Sigmoid colon (tissue), 7 donors: ENCODE results near the gene RAB27B. TPM values are rescaled to one million over a fixed set of nuclear protein-coding genes. Genes with fewer than 3 reads are reported as not detected.

Experiments
- DNase-seq: peaks from one replicate; pipeline ENCODE4 v3.0.0-alpha.2; 2019
- H3K27ac ChIP-seq, 4 donors: fragments of 200-600 bp; sonication (generic); one replicate each; pipeline ENCODE4 v1.5.1; 2016 to 2019; ENCODE audit warnings: mild to moderate bottlenecking in 1 of 4
- H3K27me3 ChIP-seq, 3 donors: fragments of 200-600 bp; sonication (generic); one replicate each; pipeline ENCODE4 v1.5.1; 2019; ENCODE audit warnings: mild to moderate bottlenecking in 1 of 3
- H3K36me3 ChIP-seq, 4 donors: fragments of 200-600 bp; sonication (generic); one replicate each; pipeline ENCODE4 v1.5.1; 2016 to 2019
- H3K4me1 ChIP-seq, 4 donors: fragments of 200-600 bp; sonication (generic); one replicate each; pipeline ENCODE4 v1.5.1; 2017 to 2019
- H3K4me3 ChIP-seq, 4 donors: fragments of 200-600 bp; sonication (generic); one replicate each; pipeline ENCODE4 v1.5.1; 2017 to 2019; ENCODE audit warnings: mild to moderate bottlenecking in 2 of 4, moderate library complexity in 1 of 4
- H3K9me3 ChIP-seq, 4 donors: fragments of 200-600 bp in 3 of 4; sonication (generic) in 3 of 4; one replicate each; pipeline versions ENCODE4 v1.5.1 to v1.6.1; 2013 to 2019
- CTCF ChIP-seq, 4 experiments: fragments of 450-650 bp in 3 of 4; fragments of 200-600 bp in 1 of 4; IDR thresholded peaks; one replicate each; pipeline ENCODE4 v1.5.1; 2016 to 2019; ENCODE audit warnings: antibody characterized with exemption in 4 of 4, mild to moderate bottlenecking in 3 of 4, moderate library complexity in 2 of 4
- EP300 ChIP-seq, 4 donors: sonication (generic); formaldehyde crosslinking; IDR thresholded peaks; one replicate each; pipeline ENCODE4 v1.6.1; 2017; ENCODE audit warnings: antibody characterized with exemption in 4 of 4
- POLR2A ChIP-seq, 2 donors: fragments of 450-650 bp; IDR thresholded peaks; one replicate each; pipeline ENCODE4 v1.6.1; 2016; ENCODE audit warnings: antibody characterized with exemption in 2 of 2, mild to moderate bottlenecking in 2 of 2, moderate library complexity in 2 of 2
- POLR2AphosphoS5 ChIP-seq, 4 donors: sonication (generic); formaldehyde crosslinking; IDR thresholded peaks; one replicate each; pipeline ENCODE4 v1.6.1; 2017; ENCODE audit warnings: antibody characterized with exemption in 4 of 4
- WGBS, 2 donors: extraction: QIAGEN DNeasy Blood & Tissue Kit; methylation state at CpG; one replicate each; pipeline ENCODE4 v1.1.7; 2013; 5-methylcytosine and 5-hydroxymethylcytosine counted together
- intact Hi-C: fragments of 100-400 bp; cut with DNase I; formaldehyde crosslinking; loops from one replicate; pipeline ENCODE4 v1.15.1; 2023
- polyA plus RNA-seq, 3 donors: library from polyadenylated mRNA; stranded (reverse); fragments of 200-250 nt; gene quantifications; one replicate each; pipeline ENCODE4 v1.2.3, GENCODE V29; 2013
- total RNA-seq, 4 donors: library from RNA; depleted of rRNA; stranded (reverse); fragments of >200 nt; gene quantifications; one replicate each; pipeline ENCODE4 v1.1.0, GENCODE V29; 2016
- donor health status: healthy with polysubstance abuse.
- donor health status: Bipolar disorder and iron deficiency.
- donor health status: healthy.

The RAB27B gene
- total and polyA plus RNA-seq, 7 donors: 0.27 to 6.0 (median 1.4) TPM

DNA sequence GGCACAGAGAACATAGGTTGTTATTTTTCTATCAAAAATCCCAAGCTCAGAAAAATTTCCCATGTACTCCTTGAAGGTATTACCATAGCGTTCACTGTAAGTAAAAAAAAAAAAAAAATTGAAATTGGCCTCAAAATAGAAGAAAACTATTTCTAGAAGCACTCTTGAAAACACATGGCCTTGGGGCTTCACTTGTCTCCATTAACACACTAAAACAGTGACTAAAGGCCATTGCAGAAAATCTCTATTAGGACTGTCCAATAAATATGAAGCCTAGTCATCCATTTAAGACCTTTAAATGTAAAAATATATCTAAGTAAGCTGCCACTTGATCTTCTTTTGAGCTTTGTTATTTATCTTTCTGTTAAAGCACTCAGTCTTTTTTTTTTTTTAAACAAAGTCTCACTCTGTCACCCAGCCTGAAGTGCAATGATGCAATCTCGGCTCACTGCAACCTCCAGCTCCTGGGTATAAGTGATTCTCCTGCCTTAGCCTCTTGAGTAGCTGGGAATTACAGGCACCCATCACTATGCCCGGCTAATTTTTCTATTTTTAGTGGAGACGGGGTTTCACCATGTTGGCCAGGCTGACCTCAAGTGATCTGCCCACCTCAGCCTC, 95.2 kb downstream of the RAB27B start:
- DNase-seq: no peak
- no peaks in the 10 kb centered on the region for H3K36me3 ChIP-seq
- H3K27ac ChIP-seq: no peak overlapping the region
- H3K4me1 ChIP-seq: no peaks in the 10 kb centered on the region
- no peak overlapping the region for H3K4me3 ChIP-seq
- no peaks in the 10 kb centered on the region for H3K9me3 ChIP-seq
- WGBS, 2 donors: 89 to 95% methylated on average over 4 of the region's 4 CpGs
- no peaks in the 10 kb centered on the region for H3K27me3 ChIP-seq
- TF ChIP-seq POLR2AphosphoS5 (IDR thresholded peaks at IDR 0.05) (no peak), CTCF (IDR thresholded peaks at IDR 0.05) (no peak), POLR2A (IDR thresholded peaks at IDR 0.05) (no peak), EP300 (IDR thresholded peaks at IDR 0.05) (no peak)
- intact Hi-C loops: no loop called here

DNA sequence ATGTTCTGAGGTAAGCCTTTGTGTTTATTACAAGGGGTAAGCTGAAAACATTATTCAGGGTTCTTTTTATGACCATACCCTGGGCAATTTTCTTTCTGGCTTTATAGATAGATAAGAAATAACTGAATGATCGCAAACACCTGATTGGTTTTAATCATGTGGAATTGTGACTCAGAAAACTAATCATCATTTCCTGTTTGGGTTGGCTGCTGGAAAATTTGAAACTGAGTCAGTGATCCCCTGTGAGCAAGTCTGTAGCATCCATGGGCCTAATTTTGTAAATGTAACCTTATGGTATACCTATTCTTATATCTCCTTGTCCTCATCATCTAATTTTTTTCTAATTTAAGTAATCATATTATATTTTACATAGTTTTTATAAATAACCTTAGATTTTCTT, 96.7 kb downstream of the RAB27B start:
- no peak overlapping the region for H3K27ac ChIP-seq
- H3K27me3 ChIP-seq: no peaks in the 10 kb centered on the region
- DNase-seq: no peak
- H3K36me3 ChIP-seq: no peaks in the 10 kb centered on the region
- WGBS, 2 donors: 89 to 91% methylated on average over 1 of the region's 1 CpG
- H3K9me3 ChIP-seq: no peaks in the 10 kb centered on the region
- TF ChIP-seq EP300 (IDR thresholded peaks at IDR 0.05): no peak
- no peak for TF ChIP-seq POLR2AphosphoS5 (IDR thresholded peaks at IDR 0.05)
- TF ChIP-seq CTCF (IDR thresholded peaks at IDR 0.05): no peak
- no peak for TF ChIP-seq POLR2A (IDR thresholded peaks at IDR 0.05)
- no peaks in the 10 kb centered on the region for H3K4me1 ChIP-seq
- intact Hi-C loops: no loop called here
- H3K4me3 ChIP-seq: no peak overlapping the region

DNA sequence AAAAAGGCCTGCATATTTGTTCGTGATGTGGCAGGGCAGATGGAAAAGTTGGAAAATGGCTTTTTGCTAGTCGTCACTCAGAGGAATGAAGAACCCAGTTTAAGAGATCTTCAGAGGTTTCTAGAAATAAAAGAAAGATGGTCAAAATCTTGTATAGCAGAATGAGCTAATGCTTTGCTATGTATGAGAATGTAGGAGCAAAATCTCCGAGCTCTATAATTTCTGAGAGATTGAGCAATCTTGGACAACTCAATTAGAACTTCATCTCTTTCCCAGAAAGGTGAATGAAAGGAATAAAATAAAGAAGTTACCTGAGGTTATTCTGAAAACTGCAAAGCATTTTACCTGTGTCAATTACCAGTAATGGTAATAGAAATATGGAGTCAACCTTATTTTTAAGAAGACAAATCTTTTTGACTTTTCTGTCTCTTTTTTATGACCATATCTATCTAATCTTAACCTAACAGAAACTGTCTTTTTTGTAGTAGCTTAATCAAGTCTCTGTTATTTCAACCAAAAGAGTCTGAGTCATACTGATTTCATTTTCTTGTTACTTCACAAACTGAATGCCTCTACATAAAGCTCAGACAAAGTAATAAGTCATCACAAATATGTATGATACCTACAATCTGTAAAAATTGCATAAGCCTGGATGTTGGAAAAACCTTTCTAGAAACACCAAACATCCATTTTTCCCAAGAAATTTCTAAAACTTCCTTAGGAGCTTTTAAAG, 98.5 kb downstream of the RAB27B start:
- WGBS, 2 donors: 96 to 97% methylated on average over 3 of the region's 3 CpGs
- H3K4me3 ChIP-seq: no peak overlapping the region
- no peak for DNase-seq
- no peak overlapping the region for H3K27ac ChIP-seq
- no peaks in the 10 kb centered on the region for H3K9me3 ChIP-seq
- H3K27me3 ChIP-seq: no peaks in the 10 kb centered on the region
- intact Hi-C loops: no loop called here
- no peak for TF ChIP-seq POLR2A (IDR thresholded peaks at IDR 0.05)
- TF ChIP-seq CTCF (IDR thresholded peaks at IDR 0.05): no peak
- no peak for TF ChIP-seq EP300 (IDR thresholded peaks at IDR 0.05)
- no peak for TF ChIP-seq POLR2AphosphoS5 (IDR thresholded peaks at IDR 0.05)
- no peaks in the 10 kb centered on the region for H3K36me3 ChIP-seq
- no peaks in the 10 kb centered on the region for H3K4me1 ChIP-seq

DNA sequence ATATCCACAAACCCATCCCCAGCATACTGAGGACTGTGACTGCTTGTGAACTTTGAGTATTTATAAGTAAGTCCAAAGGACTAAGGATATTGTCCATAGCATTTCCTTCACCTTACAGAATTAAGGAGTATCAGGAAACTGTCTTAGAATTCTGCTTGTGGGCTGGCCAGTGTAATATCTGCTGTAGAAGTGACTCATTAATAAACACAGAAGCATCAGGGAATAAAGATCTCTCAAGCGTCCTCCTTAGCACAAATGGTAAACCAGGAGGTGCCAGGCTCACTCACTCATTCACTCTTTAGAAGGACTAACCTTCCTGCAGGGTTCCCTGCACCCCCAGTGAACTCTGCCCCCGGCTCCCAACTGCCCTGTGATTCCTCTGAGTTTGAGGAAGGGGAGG, 100.0 kb downstream of the RAB27B start:
- H3K9me3 ChIP-seq: no peaks in the 10 kb centered on the region
- DNase-seq: no peak
- no peaks in the 10 kb centered on the region for H3K27me3 ChIP-seq
- 85 to 87% methylated on average over 2 of the region's 2 CpGs for WGBS, 2 donors
- H3K4me3 ChIP-seq: no peak overlapping the region
- intact Hi-C loops: no loop called here
- H3K4me1 ChIP-seq: no peaks in the 10 kb centered on the region
- TF ChIP-seq POLR2AphosphoS5 (IDR thresholded peaks at IDR 0.05) (no peak), CTCF (IDR thresholded peaks at IDR 0.05) (no peak), EP300 (IDR thresholded peaks at IDR 0.05) (no peak), POLR2A (IDR thresholded peaks at IDR 0.05) (no peak)
- no peaks in the 10 kb centered on the region for H3K36me3 ChIP-seq
- H3K27ac ChIP-seq: no peak overlapping the region
